Neural progenitor cell (in vitro differentiated cells): ENCODE data around the gene LACTB. TPM values are rescaled to one million over a fixed set of nuclear protein-coding genes. Genes with fewer than 3 reads are reported as not detected.
A peak's percentile ranks its signal among the peaks of the same experiment; 100 is the strongest.

ENCODE experiments used
- DNase-seq: peaks from one replicate; pipeline ENCODE4 v3.0.0-alpha.2; 2016; ENCODE audit warnings: low spot score
- H2AFZ ChIP-seq: fragments of 200-600 bp; sonication (generic); replicated peaks from 2 replicates; pipeline ENCODE4 v1.6.1; 2016; ENCODE audit warnings: antibody characterized with exemption
- H3F3A ChIP-seq: fragments of 200-600 bp; sonication (generic); 2 replicates; pipeline ENCODE4 v1.6.1; 2016; ENCODE audit warnings: antibody characterized with exemption, low read depth
- H3K27ac ChIP-seq: fragments of 200-600 bp; sonication (generic); 2 replicates; pipeline ENCODE4 v1.5.1; 2016; ENCODE audit warnings: mild to moderate bottlenecking
- H3K27me3 ChIP-seq: fragments of 200-600 bp; sonication (generic); 2 replicates; pipeline ENCODE4 v1.6.1; 2016; ENCODE audit warnings: mild to moderate bottlenecking, moderate library complexity
- H3K36me3 ChIP-seq: fragments of 200-600 bp; sonication (generic); 2 replicates; pipeline ENCODE4 v1.5.1; 2016
- H3K4me1 ChIP-seq: fragments of 200-600 bp; sonication (generic); 2 replicates; pipeline ENCODE4 v1.6.1; 2016; ENCODE audit warnings: mixed run types
- H3K4me2 ChIP-seq: fragments of 200-600 bp; sonication (generic); 2 replicates; pipeline ENCODE4 v1.6.1; 2016
- H3K4me3 ChIP-seq: fragments of 200-600 bp; sonication (generic); 2 replicates; pipeline ENCODE4 v1.5.1; 2016
- H3K79me2 ChIP-seq: fragments of 200-600 bp; sonication (generic); 2 replicates; pipeline ENCODE4 v1.6.1; 2016; ENCODE audit warnings: low read depth
- H3K9ac ChIP-seq: fragments of 200-600 bp; sonication (generic); 2 replicates; pipeline ENCODE4 v1.6.1; 2016
- H3K9me3 ChIP-seq: fragments of 200-600 bp; sonication (generic); 2 replicates; pipeline ENCODE4 v1.5.1; 2016; ENCODE audit warnings: low read depth
- H4K20me1 ChIP-seq: fragments of 200-600 bp; sonication (generic); 2 replicates; pipeline ENCODE4 v1.6.1; 2016; ENCODE audit warnings: low read depth
- H3K27ac Mint-ChIP-seq: 3 replicates; pipeline ENCODE4 v1.8.0; 2021; ENCODE audit warnings: mixed read lengths
- H3K27me3 Mint-ChIP-seq: 2 replicates; pipeline ENCODE4 v1.8.0; 2022; ENCODE audit warnings: low read depth, mild to moderate bottlenecking, inconsistent platforms, moderate library complexity, mixed read lengths; ENCODE audit not compliant: insufficient read depth
- H3K36me3 Mint-ChIP-seq: 3 replicates; pipeline ENCODE4 v1.8.0; 2021; ENCODE audit warnings: mixed read lengths
- H3K4me1 Mint-ChIP-seq: 3 replicates; pipeline ENCODE4 v1.8.0; 2021; ENCODE audit warnings: mixed read lengths
- H3K4me3 Mint-ChIP-seq: 3 replicates; pipeline ENCODE4 v1.8.0; 2021; ENCODE audit warnings: mild to moderate bottlenecking, moderate library complexity, mixed read lengths
- H3K9me3 Mint-ChIP-seq: 3 replicates; pipeline ENCODE4 v1.8.0; 2020; ENCODE audit warnings: mixed read lengths
- EZH2 ChIP-seq: fragments of 200-600 bp; sonication (generic); IDR thresholded peaks from 2 replicates; pipeline ENCODE4 v1.6.1; 2017; ENCODE audit warnings: antibody characterized with exemption, mild to moderate bottlenecking, moderate library complexity
- EZH2phosphoT487 ChIP-seq: fragments of 200-600 bp; sonication (generic); IDR thresholded peaks from 2 replicates; pipeline ENCODE4 v1.6.1; 2017; ENCODE audit warnings: antibody characterized with exemption
- total RNA-seq: library from RNA; depleted of rRNA; stranded (reverse); fragments of >200 nt; gene quantifications from 2 replicates; pipeline ENCODE4 v1.2.3, GENCODE V29; 2015; ENCODE audit warnings: low replicate concordance
- TF ChIP-seq, protein P1 (sequence below): fragments of 200-600 bp; sonication (generic); IDR thresholded peaks from 2 replicates; pipeline ENCODE4 v1.5.1; 2017; ENCODE audit warnings: antibody characterized with exemption, mild to moderate bottlenecking

LACTB gene
- total RNA-seq, 1 donor from 2014 or later, result 3.6 TPM

DNA sequence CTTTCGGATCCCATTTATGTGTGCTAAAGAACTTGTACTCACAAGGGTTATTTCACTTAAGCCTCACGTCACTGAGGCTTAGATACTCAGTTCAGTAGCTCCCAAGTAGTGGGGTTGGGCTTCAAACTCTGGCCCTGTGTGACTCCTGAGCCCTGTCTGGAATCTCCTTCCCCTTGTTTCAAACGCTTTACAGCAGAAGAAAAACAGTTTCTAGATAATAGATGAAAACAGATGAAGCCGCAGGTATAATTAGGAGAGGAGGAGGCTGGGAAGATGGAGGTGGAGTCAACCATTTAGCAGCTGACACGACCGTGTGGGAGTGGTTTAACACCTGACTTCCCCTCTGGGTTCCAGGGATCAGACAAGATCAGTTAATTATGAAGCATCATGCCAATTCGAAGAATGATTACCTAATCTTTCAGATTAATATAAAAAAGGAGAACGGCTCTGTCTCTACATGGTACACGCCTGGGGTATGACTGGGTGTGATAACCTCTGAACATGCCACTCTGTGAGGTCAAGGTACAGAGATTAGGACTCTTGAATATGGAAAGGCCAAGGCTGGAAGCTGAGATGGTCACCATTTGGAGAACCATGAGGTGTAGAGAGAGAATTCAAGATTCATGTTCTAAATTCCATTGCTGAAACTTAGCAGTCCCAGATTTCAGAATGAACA lies 48.0 kb upstream of the LACTB start:
- peaks cover 20% of the 10 kb centered on the region for H3K36me3 Mint-ChIP-seq
- no peak overlapping the region for H3K4me3 Mint-ChIP-seq
- Histone ChIP-seq H3K79me2 (no peaks in the 10 kb centered on the region), H3K4me3 (no peak overlapping the region), H3K9ac (no peak overlapping the region), H3K27me3 (no peaks in the 10 kb centered on the region), H2AFZ (no peak overlapping the region), H3K4me1 (peaks cover 36% of the 10 kb centered on the region), H4K20me1 (peaks cover 3% of the 10 kb centered on the region), H3F3A (peaks cover 66% of the 10 kb centered on the region), H3K36me3 (peaks cover 3% of the 10 kb centered on the region), H3K9me3 (no peaks in the 10 kb centered on the region), H3K4me2 (no peak overlapping the region), H3K27ac (no peak overlapping the region)
- no peak overlapping the region for H3K27ac Mint-ChIP-seq
- TF ChIP-seq, protein P1, sequence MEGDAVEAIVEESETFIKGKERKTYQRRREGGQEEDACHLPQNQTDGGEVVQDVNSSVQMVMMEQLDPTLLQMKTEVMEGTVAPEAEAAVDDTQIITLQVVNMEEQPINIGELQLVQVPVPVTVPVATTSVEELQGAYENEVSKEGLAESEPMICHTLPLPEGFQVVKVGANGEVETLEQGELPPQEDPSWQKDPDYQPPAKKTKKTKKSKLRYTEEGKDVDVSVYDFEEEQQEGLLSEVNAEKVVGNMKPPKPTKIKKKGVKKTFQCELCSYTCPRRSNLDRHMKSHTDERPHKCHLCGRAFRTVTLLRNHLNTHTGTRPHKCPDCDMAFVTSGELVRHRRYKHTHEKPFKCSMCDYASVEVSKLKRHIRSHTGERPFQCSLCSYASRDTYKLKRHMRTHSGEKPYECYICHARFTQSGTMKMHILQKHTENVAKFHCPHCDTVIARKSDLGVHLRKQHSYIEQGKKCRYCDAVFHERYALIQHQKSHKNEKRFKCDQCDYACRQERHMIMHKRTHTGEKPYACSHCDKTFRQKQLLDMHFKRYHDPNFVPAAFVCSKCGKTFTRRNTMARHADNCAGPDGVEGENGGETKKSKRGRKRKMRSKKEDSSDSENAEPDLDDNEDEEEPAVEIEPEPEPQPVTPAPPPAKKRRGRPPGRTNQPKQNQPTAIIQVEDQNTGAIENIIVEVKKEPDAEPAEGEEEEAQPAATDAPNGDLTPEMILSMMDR, result no peak
- TF ChIP-seq EZH2phosphoT487, result no peak
- no peak for TF ChIP-seq EZH2
- DNase-seq, result no peak
- H3K27me3 Mint-ChIP-seq, result peaks cover 3% of the 10 kb centered on the region
- peaks cover 27% of the 10 kb centered on the region for H3K4me1 Mint-ChIP-seq
- no peaks in the 10 kb centered on the region for H3K9me3 Mint-ChIP-seq

DNA sequence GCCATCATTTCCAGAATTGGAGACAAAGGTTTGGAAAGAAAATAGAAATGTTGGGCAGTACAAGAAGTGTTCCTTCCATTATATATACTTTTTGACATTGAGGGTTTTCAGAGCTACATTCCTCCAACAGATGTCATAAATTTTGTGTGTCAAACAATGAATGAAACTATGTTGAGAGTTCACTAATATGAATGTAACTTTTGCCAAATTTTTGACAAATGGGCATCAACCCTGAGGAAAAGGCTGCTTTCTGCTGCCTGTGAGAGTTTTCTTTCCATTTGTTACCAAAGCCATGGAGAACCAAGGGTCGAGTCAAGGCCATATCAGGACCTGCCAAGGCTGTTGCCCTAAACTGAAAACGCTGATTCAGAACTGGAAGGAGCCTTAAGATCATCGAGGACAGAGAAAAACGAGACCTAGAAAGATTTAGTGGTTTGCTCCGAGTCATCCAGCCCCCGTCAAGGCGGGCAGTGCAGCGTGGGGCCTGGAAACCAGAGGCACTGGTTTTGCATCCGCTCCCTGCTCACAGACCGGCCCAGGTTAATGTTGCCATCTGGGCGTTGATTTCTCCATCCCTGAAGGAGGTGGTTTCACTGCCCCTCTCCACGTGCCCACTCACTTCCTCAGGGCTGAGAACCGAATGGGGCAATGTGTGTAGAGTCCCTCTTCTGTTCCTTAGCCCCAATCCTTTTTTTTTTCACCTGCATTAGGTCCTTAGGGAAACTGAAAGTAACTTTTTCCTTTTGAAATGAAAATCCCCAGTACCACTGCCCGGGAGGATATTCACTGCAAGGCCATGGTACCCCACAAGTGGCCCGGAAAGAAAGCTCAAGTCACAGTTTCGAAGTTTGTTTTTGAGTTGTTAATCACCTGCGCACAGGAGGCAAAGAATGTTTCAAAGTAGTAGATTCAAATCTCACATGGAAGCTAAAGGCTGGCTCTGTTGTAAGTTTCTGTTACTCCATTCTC lies 46.4 kb upstream of the LACTB start:
- H2AFZ ChIP-seq, result peak overlapping the region; percentile 55
- Mint-ChIP-seq H3K27ac (no peak overlapping the region), H3K9me3 (no peaks in the 10 kb centered on the region)

DNA sequence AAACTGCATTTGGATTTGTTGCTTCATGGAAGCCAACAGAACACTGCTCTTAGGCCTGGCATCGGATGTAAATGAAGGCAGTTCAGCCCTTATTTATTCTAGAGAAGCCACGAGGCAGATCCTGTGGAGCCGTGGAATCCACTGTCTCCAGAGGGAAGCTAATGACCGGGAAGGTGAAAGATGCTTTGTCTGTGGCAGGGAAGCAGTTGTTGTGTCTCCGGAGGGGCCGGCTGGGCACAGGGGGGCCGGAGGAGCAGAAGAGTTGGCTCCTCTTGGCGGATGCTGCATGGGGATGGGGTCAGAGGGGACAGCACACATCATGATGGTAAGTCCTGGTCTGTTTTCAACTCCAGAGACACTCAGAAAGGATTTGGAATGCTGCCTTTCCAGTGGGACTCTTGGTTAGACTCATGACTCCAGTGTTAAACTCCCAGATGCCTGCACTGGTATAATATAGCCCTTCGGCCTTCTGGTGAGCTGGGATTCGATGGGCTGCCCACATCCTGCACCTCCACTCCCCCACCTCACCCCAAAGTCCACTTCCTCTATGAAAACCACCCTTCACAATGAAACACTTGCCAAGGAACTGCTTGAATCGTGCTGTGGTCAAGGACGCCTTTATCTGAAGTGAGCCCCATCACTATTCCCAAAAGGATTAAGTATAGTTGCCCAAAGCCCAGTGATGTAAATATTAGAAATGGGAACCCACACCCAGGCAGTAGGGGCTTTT lies 45.5 kb upstream of the LACTB start:
- H3K4me1 ChIP-seq, result peaks cover 39% of the 10 kb centered on the region
- Mint-ChIP-seq H3K36me3 (peaks cover 13% of the 10 kb centered on the region), H3K4me3 (no peak overlapping the region), H3K27ac (peak overlapping the region; percentile 70), H3K9me3 (no peaks in the 10 kb centered on the region), H3K4me1 (peaks cover 33% of the 10 kb centered on the region), H3K27me3 (peaks cover 9% of the 10 kb centered on the region)
- no peaks in the 10 kb centered on the region for H3K36me3 ChIP-seq
- no peak for DNase-seq
- peak overlapping the region; percentile 55 for H2AFZ ChIP-seq
- H3K9ac ChIP-seq, result no peak overlapping the region
- H3K4me3 ChIP-seq, result no peak overlapping the region
- H3F3A ChIP-seq, result peaks cover 48% of the 10 kb centered on the region
- TF ChIP-seq EZH2phosphoT487 (no peak), EZH2 (no peak)
- TF ChIP-seq, protein P1, result no peak
- no peak overlapping the region for H3K27ac ChIP-seq
- no peaks in the 10 kb centered on the region for H3K27me3 ChIP-seq
- no peaks in the 10 kb centered on the region for H3K9me3 ChIP-seq
- no peaks in the 10 kb centered on the region for H3K79me2 ChIP-seq
- H3K4me2 ChIP-seq, result peak overlapping the region; percentile 21
- peaks cover 2% of the 10 kb centered on the region for H4K20me1 ChIP-seq

More for the DNA sequence above, 46.4 kb upstream of the LACTB start:
- TF ChIP-seq EZH2phosphoT487 (no peak), EZH2 (no peak)
- TF ChIP-seq, protein P1, result no peak
- peaks cover 39% of the 10 kb centered on the region for H3K4me1 ChIP-seq
- peaks cover 57% of the 10 kb centered on the region for H3F3A ChIP-seq
- Mint-ChIP-seq H3K27me3 (peaks cover 9% of the 10 kb centered on the region), H3K4me1 (peaks cover 29% of the 10 kb centered on the region), H3K36me3 (peaks cover 19% of the 10 kb centered on the region), H3K4me3 (no peak overlapping the region)
- peaks cover 3% of the 10 kb centered on the region for H3K36me3 ChIP-seq
- no peak overlapping the region for H3K27ac ChIP-seq
- H4K20me1 ChIP-seq, result peaks cover 3% of the 10 kb centered on the region
- H3K9ac ChIP-seq, result no peak overlapping the region
- H3K27me3 ChIP-seq, result no peaks in the 10 kb centered on the region
- H3K9me3 ChIP-seq, result no peaks in the 10 kb centered on the region
- no peaks in the 10 kb centered on the region for H3K79me2 ChIP-seq
- DNase-seq, result no peak
- no peak overlapping the region for H3K4me3 ChIP-seq
- peak overlapping the region; percentile 21 for H3K4me2 ChIP-seq
